Peyer's patch (tissue), 4 donors: ENCODE data around the gene GXYLT2. TPM values are rescaled to one million over a fixed set of nuclear protein-coding genes. Genes with fewer than 3 reads are reported as not detected.

Experiments used
- DNase-seq, 3 donors: peaks; one replicate each; pipeline ENCODE4 v3.0.0-alpha.2; 2017 to 2019
- H3K27ac ChIP-seq, 4 donors: fragments of 200-600 bp; sonication (generic); one replicate each; pipeline ENCODE4 v1.5.1; 2016 to 2019
- H3K27me3 ChIP-seq, 2 donors: fragments of 200-600 bp; sonication (generic); one replicate each; pipeline ENCODE4 v1.5.1; 2019
- H3K36me3 ChIP-seq, 3 donors: fragments of 200-600 bp; sonication (generic); one replicate each; pipeline ENCODE4 v1.5.1; 2016 to 2019
- H3K4me1 ChIP-seq, 4 donors: fragments of 200-600 bp; sonication (generic); one replicate each; pipeline ENCODE4 v1.5.1; 2016 to 2019
- H3K4me3 ChIP-seq, 4 donors: fragments of 200-600 bp; sonication (generic); 1 replicate in 3 of 4; 2 replicates in 1 of 4; pipeline ENCODE4 v1.5.1; 2016 to 2019; ENCODE audit warnings: mild to moderate bottlenecking in 1 of 4
- H3K9me3 ChIP-seq, 4 donors: fragments of 200-600 bp; sonication (generic); one replicate each; pipeline ENCODE4 v1.5.1; 2016 to 2019; ENCODE audit warnings: mild to moderate bottlenecking in 1 of 4
- POLR2A ChIP-seq, 2 donors: fragments of 450-650 bp; IDR thresholded peaks; one replicate each; pipeline ENCODE4 v1.5.1; 2017; ENCODE audit warnings: antibody characterized with exemption in 2 of 2, mild to moderate bottlenecking in 2 of 2, moderate library complexity in 2 of 2
- total RNA-seq, 4 donors: library from RNA; depleted of rRNA; stranded (reverse); fragments of >200 nt; gene quantifications; one replicate each; pipeline ENCODE4 v1.1.0, GENCODE V29; 2016
- TF ChIP-seq, protein P1 (sequence below), 6 experiments: fragments of 450-650 bp in 4 of 6; fragments of 200-600 bp in 2 of 6; sonication (generic) in 1 of 6; IDR thresholded peaks; one replicate each; pipeline ENCODE4 v1.5.1; 2017 to 2019; ENCODE audit warnings: antibody characterized with exemption in 6 of 6, mild to moderate bottlenecking in 3 of 6, moderate library complexity in 1 of 6

Gene GXYLT2
- total RNA-seq, 4 donors from 2014 or later = 1.1 to 38.0 (median 1.4) TPM

DNA sequence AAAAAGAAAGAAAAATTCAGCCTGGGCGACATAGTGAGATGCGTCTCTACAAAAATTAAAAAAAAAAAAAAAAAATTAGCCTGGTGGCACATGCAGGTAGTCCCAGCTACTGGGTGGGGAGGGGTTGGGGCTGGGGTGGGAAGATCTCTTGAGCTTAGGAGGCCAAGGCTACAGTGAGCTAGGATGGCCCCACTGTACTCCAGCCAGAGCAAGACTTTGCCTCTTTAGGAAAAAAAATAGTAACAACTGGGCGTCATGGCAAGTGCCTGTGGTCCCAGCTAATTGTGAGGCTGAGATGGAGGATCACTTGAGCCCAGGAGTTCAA is 84.8 kb downstream of the GXYLT2 start:
- Histone ChIP-seq H3K4me3 (no peak overlapping the region), H3K9me3 (no peaks in the 10 kb centered on the region), H3K27me3 (no peaks in the 10 kb centered on the region), H3K4me1 (no peaks in the 10 kb centered on the region), H3K36me3 (peaks cover 0 to 2% (median 0%) of the 10 kb centered on the region in 3 donors), H3K27ac (peak overlapping the region in 1 of 4 donors; percentile 55)
- DNase-seq = no peak
- TF ChIP-seq, protein P1, sequence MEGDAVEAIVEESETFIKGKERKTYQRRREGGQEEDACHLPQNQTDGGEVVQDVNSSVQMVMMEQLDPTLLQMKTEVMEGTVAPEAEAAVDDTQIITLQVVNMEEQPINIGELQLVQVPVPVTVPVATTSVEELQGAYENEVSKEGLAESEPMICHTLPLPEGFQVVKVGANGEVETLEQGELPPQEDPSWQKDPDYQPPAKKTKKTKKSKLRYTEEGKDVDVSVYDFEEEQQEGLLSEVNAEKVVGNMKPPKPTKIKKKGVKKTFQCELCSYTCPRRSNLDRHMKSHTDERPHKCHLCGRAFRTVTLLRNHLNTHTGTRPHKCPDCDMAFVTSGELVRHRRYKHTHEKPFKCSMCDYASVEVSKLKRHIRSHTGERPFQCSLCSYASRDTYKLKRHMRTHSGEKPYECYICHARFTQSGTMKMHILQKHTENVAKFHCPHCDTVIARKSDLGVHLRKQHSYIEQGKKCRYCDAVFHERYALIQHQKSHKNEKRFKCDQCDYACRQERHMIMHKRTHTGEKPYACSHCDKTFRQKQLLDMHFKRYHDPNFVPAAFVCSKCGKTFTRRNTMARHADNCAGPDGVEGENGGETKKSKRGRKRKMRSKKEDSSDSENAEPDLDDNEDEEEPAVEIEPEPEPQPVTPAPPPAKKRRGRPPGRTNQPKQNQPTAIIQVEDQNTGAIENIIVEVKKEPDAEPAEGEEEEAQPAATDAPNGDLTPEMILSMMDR (IDR thresholded peaks at IDR 0.05) = no peak

DNA sequence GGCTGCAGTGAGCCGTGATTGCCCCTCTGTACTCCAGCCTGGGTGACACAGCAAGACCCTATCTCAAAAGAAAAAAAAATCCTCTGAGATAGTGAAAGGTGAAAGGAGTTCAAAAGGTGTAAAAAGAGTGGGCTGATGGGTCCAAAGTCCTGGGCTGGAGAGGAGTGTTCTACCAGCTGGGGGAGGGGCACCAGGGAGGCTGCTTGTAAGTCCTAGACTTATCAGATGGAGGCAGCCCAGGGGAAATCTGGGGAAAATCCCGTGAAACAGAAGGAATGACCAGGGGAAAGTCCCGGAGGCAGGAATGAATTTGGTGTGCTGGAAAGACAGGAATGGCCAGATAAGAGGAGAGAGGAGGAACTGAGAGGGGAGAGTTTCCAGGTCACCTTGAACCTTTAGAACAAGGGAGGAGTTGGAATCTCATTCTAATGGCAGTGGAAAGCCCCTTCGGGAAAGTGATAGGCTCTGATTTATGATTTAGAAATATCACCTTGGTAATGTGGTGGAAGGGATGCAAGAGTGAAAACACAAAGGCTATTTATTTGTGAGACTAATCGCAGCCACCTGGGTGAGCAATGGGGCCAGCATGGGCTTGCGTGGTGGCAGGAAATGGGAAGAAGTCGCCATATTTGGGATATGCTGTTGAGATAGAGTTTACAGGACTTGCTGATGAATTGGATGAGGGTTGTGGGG is 85.3 kb downstream of the GXYLT2 start:
- H3K27me3 ChIP-seq = no peaks in the 10 kb centered on the region
- H3K36me3 ChIP-seq = peaks cover 0 to 2% (median 0%) of the 10 kb centered on the region in 3 donors
- peak overlapping the region in 1 of 4 donors; percentile 55 for H3K27ac ChIP-seq
- no peaks in the 10 kb centered on the region for H3K9me3 ChIP-seq
- peak overlapping the region in 1 of 4 donors; percentile 7 for H3K4me3 ChIP-seq
- no peaks in the 10 kb centered on the region for H3K4me1 ChIP-seq
- no peak for TF ChIP-seq POLR2A (IDR thresholded peaks at IDR 0.05)
- TF ChIP-seq, protein P1 (IDR thresholded peaks at IDR 0.05) = no peak
- DNase-seq = peak in 2 of 3 donors; percentile 83 to 88

DNA sequence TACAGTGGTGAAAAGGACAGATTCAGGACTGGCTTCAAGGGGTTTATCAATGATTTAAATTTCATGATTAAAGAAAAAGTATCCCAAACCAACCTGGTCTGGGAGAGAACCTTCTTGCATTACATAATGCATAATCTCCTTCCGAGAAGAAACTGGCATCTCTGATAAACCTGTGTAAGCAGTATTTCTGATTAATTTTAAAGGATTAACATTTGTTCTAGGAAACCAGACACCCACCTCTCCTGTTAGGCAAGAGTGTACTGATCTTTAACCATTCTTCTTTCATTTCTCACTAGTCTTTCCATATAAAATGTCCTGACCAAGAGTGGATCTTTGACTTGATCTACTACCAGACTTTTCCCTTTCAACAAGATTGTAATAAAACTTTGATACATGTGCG is 85.9 kb downstream of the GXYLT2 start:
- Histone ChIP-seq H3K4me3 (no peak overlapping the region), H3K9me3 (no peaks in the 10 kb centered on the region), H3K27ac (peak overlapping the region in 1 of 4 donors; percentile 49), H3K27me3 (no peaks in the 10 kb centered on the region), H3K36me3 (peaks cover 0 to 2% (median 0%) of the 10 kb centered on the region in 3 donors), H3K4me1 (no peaks in the 10 kb centered on the region)
- no peak for DNase-seq
- TF ChIP-seq POLR2A (IDR thresholded peaks at IDR 0.05) = no peak
- TF ChIP-seq, protein P1 (IDR thresholded peaks at IDR 0.05) = no peak

DNA sequence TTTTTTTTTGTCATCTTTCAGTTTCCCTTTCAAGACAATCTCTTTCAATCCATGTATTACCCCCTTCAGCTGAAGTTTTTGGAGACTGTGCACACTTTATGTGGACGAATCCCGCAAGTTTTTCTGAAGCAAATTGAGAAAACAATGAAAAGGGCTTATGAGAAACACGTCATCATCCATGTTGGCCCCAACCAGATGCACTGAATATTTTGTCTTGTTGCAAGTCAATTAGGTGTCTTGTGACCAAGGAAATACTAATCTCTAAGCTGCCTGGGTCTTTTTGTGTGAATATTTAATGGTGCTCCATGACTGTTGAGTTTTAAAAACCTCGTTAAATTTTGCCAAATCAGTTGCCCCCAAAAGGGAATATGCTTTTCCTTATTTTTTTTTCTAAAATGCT is 87.1 kb downstream of the GXYLT2 start:
- Histone ChIP-seq H3K4me1 (no peaks in the 10 kb centered on the region), H3K27ac (no peak overlapping the region), H3K36me3 (peaks cover 0 to 2% (median 0%) of the 10 kb centered on the region in 3 donors), H3K4me3 (no peak overlapping the region), H3K9me3 (no peaks in the 10 kb centered on the region), H3K27me3 (no peaks in the 10 kb centered on the region)
- DNase-seq = no peak
- TF ChIP-seq, protein P1 (IDR thresholded peaks at IDR 0.05) = no peak
- TF ChIP-seq POLR2A (IDR thresholded peaks at IDR 0.05) = no peak

DNA sequence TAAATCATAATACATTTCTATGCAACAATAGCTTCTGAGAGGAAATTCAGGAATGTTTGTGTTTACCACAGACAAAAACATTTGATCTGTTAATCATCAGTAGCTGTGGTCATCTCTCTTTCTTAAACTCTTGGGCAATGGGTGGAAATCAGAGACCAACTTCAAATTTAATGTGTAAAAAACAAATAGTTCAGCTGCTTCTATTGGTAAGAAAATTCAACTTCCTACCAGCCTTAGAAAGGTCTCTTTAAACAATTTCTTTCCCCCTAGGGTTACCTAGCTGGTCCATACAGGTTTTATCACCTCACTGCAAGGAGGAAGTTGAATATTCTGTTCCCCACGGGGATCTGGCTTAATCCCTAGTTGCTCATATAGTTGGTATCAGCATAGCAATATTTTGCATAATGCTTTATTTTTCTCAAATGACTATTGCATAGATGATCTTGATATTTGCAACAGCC is 88.5 kb downstream of the GXYLT2 start:
- H3K4me3 ChIP-seq = no peak overlapping the region
- H3K9me3 ChIP-seq = no peaks in the 10 kb centered on the region
- H3K27me3 ChIP-seq = no peaks in the 10 kb centered on the region
- no peaks in the 10 kb centered on the region for H3K4me1 ChIP-seq
- no peak overlapping the region for H3K27ac ChIP-seq
- no peak for TF ChIP-seq POLR2A (IDR thresholded peaks at IDR 0.05)
- TF ChIP-seq, protein P1 (IDR thresholded peaks at IDR 0.05) = no peak
- no peak for DNase-seq
- H3K36me3 ChIP-seq = peaks cover 0 to 2% (median 0%) of the 10 kb centered on the region in 3 donors
